Measurements from ENCODE around the gene SLC9A5. TPM values are rescaled to one million over a fixed set of nuclear protein-coding genes. Genes with fewer than 3 reads are reported as not detected.
A peak's percentile ranks its signal among the peaks of the same experiment; 100 is the strongest.

The SLC9A5 gene
- total RNA-seq, 2 experiments from 2014 or later = 5.2 TPM

DNA sequence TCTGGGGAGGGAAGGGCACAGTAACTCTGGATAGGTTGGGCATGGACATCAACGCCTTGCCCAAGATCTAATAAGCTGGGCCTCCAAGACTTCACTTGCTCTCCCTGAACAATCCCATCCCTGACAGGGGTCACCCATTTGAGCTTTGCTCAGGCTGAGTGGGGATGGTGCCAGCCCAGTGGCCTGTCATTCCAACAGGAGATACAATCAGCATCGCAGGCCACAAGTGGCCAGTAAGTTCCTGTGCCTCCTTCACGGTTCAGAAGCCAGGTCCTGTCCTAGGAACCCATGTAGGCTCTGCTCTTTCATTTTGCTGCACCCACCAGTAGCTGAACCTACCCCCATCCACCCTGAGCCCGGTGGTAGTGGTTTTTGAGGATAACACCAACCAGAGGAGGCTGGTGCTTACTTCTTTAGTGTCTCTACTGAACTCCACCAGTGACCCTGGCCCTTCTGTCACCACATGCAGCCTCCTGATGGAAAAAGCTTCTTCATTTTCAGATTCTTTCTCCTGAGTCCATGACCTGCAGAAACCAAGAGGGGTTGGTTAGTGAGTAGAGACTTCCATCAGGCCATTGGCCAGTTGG is 45.5 kb downstream of the SLC9A5 start:
- CTCF ChIA-PET = interaction anchor here (0.5 to 1.3 kb wide), 2 partner anchors 16 to 20 kb away, joined by 3 to 4 read pairs; no protein-coding TSS in a partner anchor
- H3K36me3 Mint-ChIP-seq (ENCODE audit: low read depth) = no peaks in the 10 kb centered on the region
- DNase-seq = no peak
- intact Hi-C loops (cut with micrococcal nuclease) = no loop called here
- H3K27ac Mint-ChIP-seq = no peak overlapping the region
- no peaks in the 10 kb centered on the region for H3K27me3 Mint-ChIP-seq (ENCODE audit: low read depth)
- H3K9me3 Mint-ChIP-seq = no peaks in the 10 kb centered on the region
- H3K4me3 Mint-ChIP-seq = no peak overlapping the region
- H3K4me1 Mint-ChIP-seq (ENCODE audit: low read depth) = no peaks in the 10 kb centered on the region

DNA sequence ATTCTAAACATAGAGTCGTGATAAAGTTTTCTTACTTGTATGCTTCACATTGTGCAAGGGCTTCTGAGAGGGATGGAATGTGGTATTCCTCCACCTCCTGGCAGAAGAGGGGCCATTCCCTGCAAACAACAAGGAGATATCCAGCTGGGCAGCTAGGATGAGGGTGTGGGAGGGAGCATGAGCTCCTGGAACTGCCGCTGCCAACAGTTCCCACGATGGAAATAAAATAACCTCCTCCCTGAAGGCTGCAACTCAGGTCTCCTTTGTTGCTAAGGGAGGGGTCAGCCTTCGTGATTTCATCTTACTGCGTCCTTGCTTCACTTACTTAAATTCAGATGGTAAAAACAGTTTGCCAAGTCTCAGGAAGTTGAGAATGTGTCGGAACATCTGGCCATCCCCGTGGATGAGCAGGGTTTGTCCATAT is 46.2 kb downstream of the SLC9A5 start:
- intact Hi-C loops (cut with micrococcal nuclease) = no loop called here
- H3K4me3 Mint-ChIP-seq = no peak overlapping the region
- H3K27me3 Mint-ChIP-seq (ENCODE audit: low read depth) = no peaks in the 10 kb centered on the region
- CTCF ChIA-PET = interaction anchor here (0.5 kb wide), 1 partner anchor 21 kb away, joined by 3 read pairs; no protein-coding TSS in a partner anchor
- no peaks in the 10 kb centered on the region for H3K36me3 Mint-ChIP-seq (ENCODE audit: low read depth)
- no peaks in the 10 kb centered on the region for H3K9me3 Mint-ChIP-seq
- DNase-seq = no peak
- no peaks in the 10 kb centered on the region for H3K4me1 Mint-ChIP-seq (ENCODE audit: low read depth)
- H3K27ac Mint-ChIP-seq = peak overlapping the region; percentile 37

DNA sequence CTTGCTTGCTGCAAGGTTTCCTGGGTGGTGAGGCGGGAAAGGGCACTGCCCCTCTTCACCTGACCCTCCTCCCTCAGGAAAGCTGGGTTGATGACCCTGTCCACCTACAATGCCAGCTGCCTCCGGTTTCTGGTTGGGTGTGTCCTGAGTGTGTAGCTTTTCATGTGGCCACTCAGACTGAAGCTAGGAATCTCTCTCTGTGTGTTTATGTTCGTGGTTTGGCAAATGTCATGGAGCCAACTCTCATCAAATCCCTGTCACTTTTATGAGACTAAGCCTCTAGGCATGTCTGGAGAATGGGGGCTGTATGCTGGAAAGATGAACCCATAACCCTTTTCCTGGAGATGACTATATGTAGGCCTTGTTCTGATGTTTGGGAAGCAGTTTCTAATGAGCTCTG is 47.6 kb downstream of the SLC9A5 start:
- no peaks in the 10 kb centered on the region for H3K9me3 Mint-ChIP-seq
- CTCF ChIA-PET = interaction anchor here (0.8 to 2.0 kb wide), 6 partner anchors 12 to 151 kb away, joined by 3 to 9 read pairs (median 3); no protein-coding TSS in a partner anchor
- no peaks in the 10 kb centered on the region for H3K4me1 Mint-ChIP-seq (ENCODE audit: low read depth)
- no peaks in the 10 kb centered on the region for H3K36me3 Mint-ChIP-seq (ENCODE audit: low read depth)
- no peak for DNase-seq
- no peak overlapping the region for H3K27ac Mint-ChIP-seq
- no peaks in the 10 kb centered on the region for H3K27me3 Mint-ChIP-seq (ENCODE audit: low read depth)
- intact Hi-C loops (cut with micrococcal nuclease) = no loop called here
- H3K4me3 Mint-ChIP-seq = no peak overlapping the region

DNA sequence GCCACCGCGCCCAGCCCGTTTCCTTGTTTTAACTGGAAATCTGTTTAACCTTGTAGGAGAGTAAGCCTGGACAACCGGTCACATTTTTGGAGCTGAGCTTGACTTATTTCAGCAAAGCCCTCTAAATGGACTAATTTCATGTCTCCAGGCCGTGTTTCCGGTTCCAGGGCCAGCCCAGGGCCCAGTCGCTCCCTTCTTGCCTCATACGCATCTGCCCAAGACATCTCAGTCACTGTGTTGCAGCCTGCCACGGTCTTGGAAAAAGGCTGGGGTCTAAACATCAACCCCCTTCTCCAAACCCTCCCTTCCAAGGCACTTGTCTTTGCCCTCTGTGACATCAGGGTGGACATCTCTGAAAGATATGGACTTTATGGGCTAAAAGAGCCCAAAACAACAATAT is 49.5 kb downstream of the SLC9A5 start:
- no peak overlapping the region for H3K4me3 Mint-ChIP-seq
- CTCF ChIA-PET = interaction anchor here (0.6 kb wide), 1 partner anchor 71 kb away, joined by 3 read pairs; no protein-coding TSS in a partner anchor
- DNase-seq = no peak
- no peaks in the 10 kb centered on the region for H3K9me3 Mint-ChIP-seq
- no peak overlapping the region for H3K27ac Mint-ChIP-seq
- H3K4me1 Mint-ChIP-seq (ENCODE audit: low read depth) = no peaks in the 10 kb centered on the region
- intact Hi-C loops (cut with micrococcal nuclease) = no loop called here
- peaks cover 2% of the 10 kb centered on the region for H3K27me3 Mint-ChIP-seq (ENCODE audit: low read depth)
- no peaks in the 10 kb centered on the region for H3K36me3 Mint-ChIP-seq (ENCODE audit: low read depth)

DNA sequence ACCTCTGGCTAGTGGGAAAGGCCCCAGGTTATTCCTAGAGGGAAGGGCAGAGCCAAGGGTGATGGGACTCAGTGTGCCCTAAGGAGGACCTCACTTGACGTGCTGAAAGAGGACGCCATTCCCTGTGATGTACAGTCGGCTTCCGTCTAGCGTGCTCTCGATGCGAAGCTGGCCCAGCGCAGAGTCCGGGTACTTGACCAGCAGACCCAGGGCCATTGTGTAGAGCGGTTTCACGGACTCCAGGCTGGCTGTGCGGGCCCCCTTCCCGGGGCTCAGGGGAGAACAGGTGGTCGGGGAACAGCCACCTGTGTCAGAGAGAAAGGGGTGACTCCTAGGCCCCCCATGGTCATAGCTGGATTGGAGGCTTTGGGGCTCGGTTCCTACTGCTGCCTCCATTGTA is 50.5 kb downstream of the SLC9A5 start:
- no peak overlapping the region for H3K27ac Mint-ChIP-seq

DNA sequence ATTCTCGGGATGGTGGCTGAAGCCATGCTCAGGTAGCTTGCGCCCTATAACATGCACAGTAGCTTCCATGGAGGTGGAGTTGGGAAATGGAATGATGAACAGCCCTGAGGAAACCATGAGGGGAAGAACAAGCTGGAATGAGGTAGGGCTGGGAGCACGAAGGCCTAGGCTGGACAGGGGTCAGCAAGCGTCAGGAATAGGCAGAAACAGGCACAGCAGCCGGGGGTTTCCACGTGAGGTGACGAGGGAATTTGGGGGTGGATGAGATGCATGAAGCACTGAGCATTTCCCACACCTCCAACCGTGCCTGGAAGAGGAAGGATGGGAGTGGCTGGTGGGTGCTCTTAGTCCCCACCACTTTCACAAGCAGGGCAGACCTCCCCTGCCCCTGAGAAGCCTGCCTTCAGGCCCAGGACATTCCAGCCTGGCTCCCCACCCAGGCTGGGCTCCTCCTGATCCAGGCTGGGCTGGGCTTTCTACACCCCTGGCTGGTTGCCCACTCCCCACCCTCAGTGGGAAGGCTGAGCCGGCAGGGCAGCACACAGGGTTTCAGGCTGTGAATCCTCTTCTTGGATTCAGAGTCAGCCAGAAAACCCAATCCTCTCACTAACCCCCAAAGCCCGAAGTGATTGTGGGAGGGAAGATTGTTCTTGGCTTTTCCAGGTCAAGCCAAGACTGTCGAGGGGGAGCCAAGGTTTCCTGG is 52.5 kb downstream of the SLC9A5 start:
- Mint-ChIP-seq H3K4me1 (ENCODE audit: low read depth) (no peaks in the 10 kb centered on the region), H3K27me3 (ENCODE audit: low read depth) (peaks cover 5% of the 10 kb centered on the region), H3K27ac (no peak overlapping the region), H3K9me3 (no peaks in the 10 kb centered on the region), H3K36me3 (ENCODE audit: low read depth) (no peaks in the 10 kb centered on the region), H3K4me3 (no peak overlapping the region)
- no peak for DNase-seq
- intact Hi-C loops (cut with micrococcal nuclease) = no loop called here
- CTCF ChIA-PET = no interaction called here

More for the DNA sequence above, 50.5 kb downstream of the SLC9A5 start:
- no peak overlapping the region for H3K4me3 Mint-ChIP-seq
- no peaks in the 10 kb centered on the region for H3K36me3 Mint-ChIP-seq (ENCODE audit: low read depth)
- H3K4me1 Mint-ChIP-seq (ENCODE audit: low read depth) = no peaks in the 10 kb centered on the region
- H3K9me3 Mint-ChIP-seq = no peaks in the 10 kb centered on the region
- H3K27me3 Mint-ChIP-seq (ENCODE audit: low read depth) = peaks cover 2% of the 10 kb centered on the region
- intact Hi-C loops (cut with micrococcal nuclease) = no loop called here
- CTCF ChIA-PET = interaction anchor here (0.7 kb wide), 1 partner anchor 129 kb away, joined by 3 read pairs; no protein-coding TSS in a partner anchor
- DNase-seq = no peak

DNA sequence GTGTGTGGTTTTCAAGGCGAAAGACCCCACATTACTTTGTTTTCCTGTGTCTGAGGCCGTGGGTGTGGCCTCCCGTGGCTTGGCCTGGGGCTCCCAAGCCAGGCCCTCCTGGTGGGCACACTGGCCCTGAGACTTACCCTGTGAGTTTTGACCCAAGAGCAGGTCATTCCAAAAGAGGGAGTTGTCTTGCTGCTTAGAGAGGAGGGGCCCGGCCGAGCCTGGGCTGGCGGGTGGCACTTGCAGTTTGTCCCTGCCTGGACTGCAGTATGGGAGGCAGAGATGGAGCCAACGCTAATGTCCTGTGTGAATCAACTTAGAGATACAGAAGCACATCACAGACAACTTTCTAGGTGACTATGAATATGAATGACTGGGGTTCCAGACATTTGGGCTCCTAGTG is 53.3 kb downstream of the SLC9A5 start:
- Mint-ChIP-seq H3K4me1 (ENCODE audit: low read depth) (no peaks in the 10 kb centered on the region), H3K4me3 (no peak overlapping the region), H3K36me3 (ENCODE audit: low read depth) (no peaks in the 10 kb centered on the region), H3K9me3 (no peaks in the 10 kb centered on the region), H3K27ac (no peak overlapping the region), H3K27me3 (ENCODE audit: low read depth) (peaks cover 5% of the 10 kb centered on the region)
- no peak for DNase-seq
- CTCF ChIA-PET = interaction anchor here (1.2 kb wide), 1 partner anchor 24 kb away, joined by 3 read pairs; no protein-coding TSS in a partner anchor
- intact Hi-C loops (cut with micrococcal nuclease) = no loop called here

DNA sequence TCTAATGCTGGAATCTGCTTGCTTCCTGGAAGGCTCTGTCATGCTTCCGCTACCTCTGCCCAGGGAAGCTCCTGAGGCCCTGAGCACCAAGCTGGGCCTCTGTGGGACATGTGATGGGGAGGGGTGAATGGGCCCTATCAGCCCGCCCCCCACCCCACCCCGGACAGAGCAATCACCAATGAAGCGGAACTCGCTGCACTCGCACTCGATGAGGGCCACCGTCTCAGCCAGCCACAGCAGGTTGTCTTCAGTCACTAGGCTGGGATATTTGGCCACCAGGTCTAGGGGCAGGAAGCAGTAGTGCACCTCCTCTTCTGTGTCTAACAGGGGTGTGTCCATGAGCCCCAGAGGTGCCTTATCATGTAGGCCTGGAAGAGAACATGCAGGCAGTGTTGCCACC is 54.2 kb downstream of the SLC9A5 start:
- CTCF ChIA-PET = interaction anchor here (1.2 kb wide), 1 partner anchor 25 kb away, joined by 3 read pairs; no protein-coding TSS in a partner anchor
- Mint-ChIP-seq H3K36me3 (ENCODE audit: low read depth) (no peaks in the 10 kb centered on the region), H3K4me3 (no peak overlapping the region), H3K27ac (no peak overlapping the region), H3K27me3 (ENCODE audit: low read depth) (peaks cover 5% of the 10 kb centered on the region), H3K4me1 (ENCODE audit: low read depth) (no peaks in the 10 kb centered on the region), H3K9me3 (no peaks in the 10 kb centered on the region)
- intact Hi-C loops (cut with micrococcal nuclease) = no loop called here
- DNase-seq = no peak

DNA sequence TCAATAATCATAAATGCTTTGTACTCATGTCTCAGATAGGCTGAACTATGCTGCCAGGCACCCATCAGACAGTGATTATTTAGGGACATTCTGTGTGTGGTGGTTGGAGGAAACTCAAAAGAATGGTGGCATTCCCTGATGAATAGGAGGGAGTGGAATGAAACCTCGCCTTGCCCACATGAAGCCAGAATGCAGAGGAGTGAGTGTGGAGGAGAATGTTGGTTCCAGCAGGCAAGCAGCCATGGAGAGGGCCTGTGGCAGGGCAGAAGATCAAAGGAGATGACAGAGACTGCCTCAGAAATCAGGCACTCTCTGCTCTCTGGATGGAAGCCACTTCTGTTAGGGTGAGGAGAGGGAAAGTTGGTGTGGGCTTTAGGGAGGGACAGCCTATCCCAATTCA is 55.2 kb downstream of the SLC9A5 start:
- Mint-ChIP-seq H3K9me3 (no peaks in the 10 kb centered on the region), H3K4me3 (no peak overlapping the region), H3K27ac (no peak overlapping the region), H3K4me1 (ENCODE audit: low read depth) (peaks cover 5% of the 10 kb centered on the region), H3K36me3 (ENCODE audit: low read depth) (no peaks in the 10 kb centered on the region), H3K27me3 (ENCODE audit: low read depth) (peaks cover 5% of the 10 kb centered on the region)
- CTCF ChIA-PET = interaction anchor here (0.7 kb wide), 2 partner anchors 113 to 1722 kb away, joined by 3 to 5 read pairs; no protein-coding TSS in a partner anchor
- DNase-seq = no peak
- intact Hi-C loops (cut with micrococcal nuclease) = no loop called here

DNA sequence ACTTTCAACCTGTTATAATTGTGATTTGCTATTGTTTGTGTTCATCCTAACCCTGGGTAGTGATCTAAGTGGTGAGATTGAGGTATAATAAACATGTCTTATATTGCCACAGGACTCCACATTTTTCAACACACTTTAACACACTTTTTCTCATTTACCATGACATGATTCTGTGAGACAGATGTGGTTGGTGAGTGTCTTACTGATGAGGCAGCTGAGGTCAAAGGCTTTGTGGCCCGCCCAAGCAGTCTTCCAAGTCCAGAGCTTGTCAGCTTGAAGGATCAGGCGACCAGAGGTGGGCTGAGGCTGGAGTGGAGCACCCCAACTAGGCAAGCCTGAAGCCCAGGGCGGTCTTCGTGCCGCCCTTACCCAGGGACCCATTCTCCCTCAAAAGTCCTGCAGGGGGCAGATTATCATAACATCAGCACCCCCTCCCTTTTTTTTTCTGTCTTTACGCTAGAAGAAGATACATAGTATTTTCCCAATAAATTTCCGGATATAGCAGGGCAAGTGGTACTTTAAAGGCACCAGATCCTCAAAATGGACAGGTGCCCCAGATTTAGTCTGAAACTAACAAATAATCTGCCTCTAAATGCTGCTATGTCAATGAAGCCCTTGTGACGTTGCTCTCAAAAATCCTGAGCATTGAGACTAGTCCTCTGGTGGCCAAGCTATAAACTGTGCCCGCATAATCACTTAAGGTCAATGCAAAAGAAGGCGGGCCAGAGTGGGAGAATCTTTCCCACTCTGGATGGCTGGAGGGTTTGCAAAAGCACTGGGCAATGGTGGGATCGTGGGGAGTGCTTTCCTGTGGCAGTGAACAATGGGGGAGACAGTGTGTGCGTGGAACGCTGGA is 56.7 kb downstream of the SLC9A5 start:
- Mint-ChIP-seq H3K36me3 (ENCODE audit: low read depth) (no peaks in the 10 kb centered on the region), H3K4me3 (no peak overlapping the region), H3K4me1 (ENCODE audit: low read depth) (peaks cover 18% of the 10 kb centered on the region), H3K27me3 (ENCODE audit: low read depth) (peaks cover 5% of the 10 kb centered on the region), H3K27ac (no peak overlapping the region), H3K9me3 (no peaks in the 10 kb centered on the region)
- CTCF ChIA-PET = interaction anchor here (0.7 kb wide), 2 partner anchors 34 to 45 kb away, joined by 3 to 6 read pairs; no protein-coding TSS in a partner anchor
- intact Hi-C loops (cut with micrococcal nuclease) = no loop called here
- DNase-seq = no peak

DNA sequence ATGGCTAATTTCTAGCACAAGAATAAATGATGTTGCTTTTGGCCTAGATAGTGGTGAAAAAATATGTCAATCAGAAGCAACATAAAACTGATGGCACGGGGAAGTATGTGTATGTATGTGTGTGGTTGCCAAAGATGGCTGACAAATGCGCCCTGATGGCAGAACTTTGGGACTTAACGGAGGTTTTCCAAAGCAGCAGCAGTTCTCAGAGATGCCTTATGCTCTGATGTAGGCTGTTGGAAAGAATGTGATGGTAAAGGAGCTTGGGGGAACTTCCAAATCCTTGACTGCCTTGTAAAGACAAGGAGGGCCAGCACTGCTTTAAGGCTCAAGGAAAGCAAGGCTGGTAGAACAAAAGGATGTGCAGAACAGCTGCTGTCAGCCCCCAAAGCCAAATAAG is 61.8 kb downstream of the SLC9A5 start:
- intact Hi-C loops (cut with micrococcal nuclease) = loop anchor here (2.0 to 5.0 kb wide), 4 partner anchors 128 to 1447 kb away; partner anchors contain the start of genes MATCAP1 and PSKH1
- peaks cover 44% of the 10 kb centered on the region for H3K4me1 Mint-ChIP-seq (ENCODE audit: low read depth)
- H3K4me3 Mint-ChIP-seq = no peak overlapping the region
- H3K36me3 Mint-ChIP-seq (ENCODE audit: low read depth) = no peaks in the 10 kb centered on the region
- DNase-seq = no peak
- peak overlapping the region; percentile 96 for H3K27ac Mint-ChIP-seq
- CTCF ChIA-PET = interaction anchor here (0.9 to 1.0 kb wide), 2 partner anchors 31 to 89 kb away, joined by 3 read pairs; no protein-coding TSS in a partner anchor
- H3K27me3 Mint-ChIP-seq (ENCODE audit: low read depth) = peaks cover 3% of the 10 kb centered on the region
- H3K9me3 Mint-ChIP-seq = no peaks in the 10 kb centered on the region

Measured in activated naive CD4-positive, alpha-beta T cell treated with anti-CD3 and anti-CD28 coated beads for 36 hours (primary cell).